Activated naive CD4-positive, alpha-beta T cell treated with anti-CD3 and anti-CD28 coated beads, Interleukin-2, amount 50 U/mL, for 72 hours (primary cell): ENCODE measurements around the gene KIF1C. TPM values are rescaled to one million over a fixed set of nuclear protein-coding genes. Genes with fewer than 3 reads are reported as not detected.
A peak's percentile ranks its signal among the peaks of the same experiment; 100 is the strongest.

Source experiments
- ATAC-seq, 2 donors: fragments of 150-1000 bp; cut with Tn5 transposase; 2 replicates each; pipeline ENCODE4 v1.10.0; 2021; ENCODE audit warnings: mild to moderate bottlenecking in 2 of 2, moderate library complexity in 2 of 2
- DNase-seq, 2 donors: peaks; one replicate each; pipeline ENCODE4 v3.0.0; 2021 to 2022; ENCODE audit warnings: low spot score in 2 of 2
- H3K27ac Mint-ChIP-seq, 2 donors: one replicate each; pipeline ENCODE4 v1.8.0; 2022; ENCODE audit warnings: mild to moderate bottlenecking in 2 of 2, mixed read lengths in 2 of 2
- H3K36me3 Mint-ChIP-seq, 2 donors: one replicate each; pipeline ENCODE4 v1.8.0; 2022; ENCODE audit warnings: mixed read lengths in 2 of 2
- H3K9me3 Mint-ChIP-seq, 2 donors: one replicate each; pipeline ENCODE4 v1.8.0; 2022; ENCODE audit warnings: mixed read lengths in 2 of 2
- total RNA-seq, 2 donors: library from RNA; stranded (reverse); gene quantifications; one replicate each; pipeline ENCODE4 v1.2.3, GENCODE V29; 2022

Gene KIF1C
- total RNA-seq, 2 donors from 2014 or later: 37.9 to 42.4 TPM

GRCh38 chr17:4966844-4967538 is 30.8 kb upstream of the KIF1C start:
- ATAC-seq (peak; percentile 78 to 87), DNase-seq (peak; percentile 87 to 98)
- Mint-ChIP-seq H3K36me3 (peaks cover 15 to 30% of the 10 kb centered on the region in 2 donors), H3K27ac (no peak overlapping the region), H3K9me3 (no peaks in the 10 kb centered on the region)

GRCh38 chr17:4967539-4968485 is 29.9 kb upstream of the KIF1C start, which contains the start of gene SPAG7:
SPAG7 (minus strand) TSS chr17:4967817; CDS start chr17:4967804, 13 bp downstream.
- H3K27ac Mint-ChIP-seq: no peak within 1 kb of the TSS
- H3K36me3 Mint-ChIP-seq: peaks cover 15 to 30% of the 10 kb centered on the region in 2 donors
- H3K9me3 Mint-ChIP-seq: no peaks in the 10 kb centered on the region
- peak; percentile 95 to 96 for DNase-seq
- peak; percentile 56 to 72 for ATAC-seq

- DNase-seq (peak; percentile 33 to 73), ATAC-seq (no peak)
- Mint-ChIP-seq H3K9me3 (no peaks in the 10 kb centered on the region), H3K36me3 (peaks cover 15 to 30% of the 10 kb centered on the region in 2 donors), H3K27ac (no peak overlapping the region)
These were observed 29.2 kb upstream of the KIF1C start for GRCh38 chr17:4968486-4969046.

- DNase-seq (peak; percentile 54 to 77), ATAC-seq (peak; percentile 47 to 49)
- Mint-ChIP-seq H3K36me3 (peaks cover 15 to 30% of the 10 kb centered on the region in 2 donors), H3K9me3 (no peaks in the 10 kb centered on the region), H3K27ac (no peak overlapping the region)
These were observed 28.7 kb upstream of the KIF1C start for GRCh38 chr17:4969047-4969550.

- peak; percentile 29 to 79 for DNase-seq
- peak in 1 of 2 donors; percentile 27 for ATAC-seq
- H3K36me3 Mint-ChIP-seq: peaks cover 15 to 28% of the 10 kb centered on the region in 2 donors
- H3K9me3 Mint-ChIP-seq: no peaks in the 10 kb centered on the region
- no peak overlapping the region for H3K27ac Mint-ChIP-seq
These were observed 28.1 kb upstream of the KIF1C start for GRCh38 chr17:4969551-4970173.

- DNase-seq: no peak
- H3K36me3 Mint-ChIP-seq: peaks cover 15 to 22% of the 10 kb centered on the region in 2 donors
These were observed 27.5 kb upstream of the KIF1C start for GRCh38 chr17:4970273-4970672.

GRCh38 chr17:4971826-4972225 is 25.9 kb upstream of the KIF1C start:
- peak overlapping the region; percentile 32 to 73 for H3K27ac Mint-ChIP-seq
- H3K9me3 Mint-ChIP-seq: no peaks in the 10 kb centered on the region
- ATAC-seq (no peak), DNase-seq (no peak)
- H3K36me3 Mint-ChIP-seq: peaks cover 6 to 9% of the 10 kb centered on the region in 2 donors

More at GRCh38 chr17:4970273-4970672, 27.5 kb upstream of the KIF1C start:
- no peaks in the 10 kb centered on the region for H3K9me3 Mint-ChIP-seq
- peak overlapping the region in 1 of 2 donors; percentile 93 for H3K27ac Mint-ChIP-seq
- no peak for ATAC-seq

- Mint-ChIP-seq H3K9me3 (no peaks in the 10 kb centered on the region), H3K27ac (peak overlapping the region; percentile 32 to 73), H3K36me3 (peaks cover 6 to 9% of the 10 kb centered on the region in 2 donors)
- DNase-seq: no peak
- ATAC-seq: no peak
These were observed 25.4 kb upstream of the KIF1C start for GRCh38 chr17:4972322-4972721.

GRCh38 chr17:4972752-4973151 is 25.0 kb upstream of the KIF1C start:
- H3K27ac Mint-ChIP-seq: peak overlapping the region in 1 of 2 donors; percentile 73
- no peaks in the 10 kb centered on the region for H3K9me3 Mint-ChIP-seq
- ATAC-seq (no peak), DNase-seq (no peak)
- peaks cover 6 to 9% of the 10 kb centered on the region in 2 donors for H3K36me3 Mint-ChIP-seq

- no peak for DNase-seq
- ATAC-seq: no peak
- H3K36me3 Mint-ChIP-seq: peaks cover 6 to 9% of the 10 kb centered on the region in 2 donors
- H3K9me3 Mint-ChIP-seq: no peaks in the 10 kb centered on the region
- H3K27ac Mint-ChIP-seq: peak overlapping the region; percentile 73 to 75
These were observed 24.3 kb upstream of the KIF1C start for GRCh38 chr17:4973256-4974114.

- peaks cover 6 to 9% of the 10 kb centered on the region in 2 donors for H3K36me3 Mint-ChIP-seq
These were observed 23.6 kb upstream of the KIF1C start for GRCh38 chr17:4974115-4974670.

GRCh38 chr17:4978726-4979125 is 19.0 kb upstream of the KIF1C start:
- no peak for ATAC-seq
- Mint-ChIP-seq H3K27ac (no peak overlapping the region), H3K9me3 (no peaks in the 10 kb centered on the region), H3K36me3 (peaks cover 6 to 11% of the 10 kb centered on the region in 2 donors)
- DNase-seq: no peak

More at GRCh38 chr17:4974115-4974670, 23.6 kb upstream of the KIF1C start:
- Mint-ChIP-seq H3K9me3 (no peaks in the 10 kb centered on the region), H3K27ac (peak overlapping the region; percentile 56 to 73)
- no peak for ATAC-seq
- DNase-seq: no peak

- H3K9me3 Mint-ChIP-seq: no peaks in the 10 kb centered on the region
- ATAC-seq: peak; percentile 88 to 90
- peak in 1 of 2 donors; percentile 74 for DNase-seq
- H3K27ac Mint-ChIP-seq: peak overlapping the region; percentile 46 to 92
- peaks cover 6 to 11% of the 10 kb centered on the region in 2 donors for H3K36me3 Mint-ChIP-seq
These were observed 17.0 kb upstream of the KIF1C start for GRCh38 chr17:4980644-4981216.

- Mint-ChIP-seq H3K27ac (no peak overlapping the region), H3K36me3 (peaks cover 6 to 11% of the 10 kb centered on the region in 2 donors), H3K9me3 (no peaks in the 10 kb centered on the region)
- ATAC-seq (no peak), DNase-seq (no peak)
These were observed 15.4 kb upstream of the KIF1C start for GRCh38 chr17:4982305-4982704.

- no peaks in the 10 kb centered on the region for H3K9me3 Mint-ChIP-seq
- peaks cover 5 to 12% of the 10 kb centered on the region in 2 donors for H3K36me3 Mint-ChIP-seq
- no peak for ATAC-seq
- H3K27ac Mint-ChIP-seq: peak overlapping the region; percentile 89 to 91
- DNase-seq: no peak
These were observed 11.3 kb upstream of the KIF1C start for GRCh38 chr17:4986403-4986802.
